HFFc6 (cell line): ENCODE results near the gene NECAB3. TPM values are rescaled to one million over a fixed set of nuclear protein-coding genes. Genes with fewer than 3 reads are reported as not detected.
"Not testable (repeated sequence)": the region's sequence is repeated elsewhere in the genome, so short reads cannot be mapped to it uniquely, and the experiment has no call there.

Source experiments
- DNase-seq: peaks from one replicate; pipeline ENCODE4 v3.0.0-alpha.2; 2018
- H3K27ac Mint-ChIP-seq: 2 replicates; pipeline ENCODE4 v1.8.0; 2020; ENCODE audit warnings: mild to moderate bottlenecking, mixed read lengths
- H3K27me3 Mint-ChIP-seq: 2 replicates; pipeline ENCODE4 v1.8.0; 2021; ENCODE audit warnings: mild to moderate bottlenecking, moderate library complexity, mixed read lengths; ENCODE audit not compliant: insufficient read depth
- H3K36me3 Mint-ChIP-seq: 2 replicates; pipeline ENCODE4 v1.8.0; 2021; ENCODE audit warnings: low read depth, mixed read lengths
- H3K4me1 Mint-ChIP-seq: 2 replicates; pipeline ENCODE4 v1.8.0; 2020; ENCODE audit warnings: low read depth, mixed read lengths
- H3K4me3 Mint-ChIP-seq: 2 replicates; pipeline ENCODE4 v1.8.0; 2020; ENCODE audit warnings: mild to moderate bottlenecking, moderate library complexity, mixed read lengths
- H3K9me3 Mint-ChIP-seq: 2 replicates; pipeline ENCODE4 v1.8.0; 2020; ENCODE audit warnings: mild to moderate bottlenecking, mixed read lengths
- total RNA-seq, 6 experiments: library from RNA; stranded (reverse); fragmentation: NEBNext Ultra II Directional; extraction: Animal tissue kit (Norgen Biotek cat#: 25700); gene quantifications; 2 replicates in 1 of 6; 3 replicates in 5 of 6; pipeline ENCODE4 v1.2.3, GENCODE V29; 2021
- TF ChIP-seq, protein P1 (sequence below): fragments of 200-600 bp; sonication (generic); IDR thresholded peaks from 2 replicates; pipeline ENCODE4 v1.5.0; 2021; ENCODE audit warnings: antibody characterized with exemption, mild to moderate bottlenecking

The NECAB3 gene
- total RNA-seq, 6 experiments from 2014 or later = 24.9 to 30.0 (median 27.0) TPM

GRCh38 chr20:33636776-33637175 is 37.5 kb downstream of the NECAB3 start:
- no peaks in the 10 kb centered on the region for H3K9me3 Mint-ChIP-seq
- peaks cover 2% of the 10 kb centered on the region; the same call in 1 of the 2 replicates for H3K27me3 Mint-ChIP-seq
- no peak overlapping the region for H3K4me3 Mint-ChIP-seq
- 0 out of 2 replicates have a peak, but pooled peaks cover 11% of the 10 kb centered on the region for H3K36me3 Mint-ChIP-seq
- TF ChIP-seq, protein P1, sequence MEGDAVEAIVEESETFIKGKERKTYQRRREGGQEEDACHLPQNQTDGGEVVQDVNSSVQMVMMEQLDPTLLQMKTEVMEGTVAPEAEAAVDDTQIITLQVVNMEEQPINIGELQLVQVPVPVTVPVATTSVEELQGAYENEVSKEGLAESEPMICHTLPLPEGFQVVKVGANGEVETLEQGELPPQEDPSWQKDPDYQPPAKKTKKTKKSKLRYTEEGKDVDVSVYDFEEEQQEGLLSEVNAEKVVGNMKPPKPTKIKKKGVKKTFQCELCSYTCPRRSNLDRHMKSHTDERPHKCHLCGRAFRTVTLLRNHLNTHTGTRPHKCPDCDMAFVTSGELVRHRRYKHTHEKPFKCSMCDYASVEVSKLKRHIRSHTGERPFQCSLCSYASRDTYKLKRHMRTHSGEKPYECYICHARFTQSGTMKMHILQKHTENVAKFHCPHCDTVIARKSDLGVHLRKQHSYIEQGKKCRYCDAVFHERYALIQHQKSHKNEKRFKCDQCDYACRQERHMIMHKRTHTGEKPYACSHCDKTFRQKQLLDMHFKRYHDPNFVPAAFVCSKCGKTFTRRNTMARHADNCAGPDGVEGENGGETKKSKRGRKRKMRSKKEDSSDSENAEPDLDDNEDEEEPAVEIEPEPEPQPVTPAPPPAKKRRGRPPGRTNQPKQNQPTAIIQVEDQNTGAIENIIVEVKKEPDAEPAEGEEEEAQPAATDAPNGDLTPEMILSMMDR = no peak
- no peak overlapping the region for H3K27ac Mint-ChIP-seq
- DNase-seq = no peak
- no peaks in the 10 kb centered on the region for H3K4me1 Mint-ChIP-seq

- no peak overlapping the region for H3K27ac Mint-ChIP-seq
- peaks cover 13% of the 10 kb centered on the region; the same call in 1 of the 2 replicates for H3K36me3 Mint-ChIP-seq
- no peak overlapping the region for H3K4me3 Mint-ChIP-seq
- no peaks in the 10 kb centered on the region for H3K4me1 Mint-ChIP-seq
- no peak for DNase-seq
- H3K27me3 Mint-ChIP-seq = peaks cover 2% of the 10 kb centered on the region; the same call in 1 of the 2 replicates
- H3K9me3 Mint-ChIP-seq = no peaks in the 10 kb centered on the region
- TF ChIP-seq, protein P1 = no peak
Observed at GRCh38 chr20:33635341-33635740, 38.9 kb downstream of the NECAB3 start.

- not testable (repeated sequence) for H3K9me3 Mint-ChIP-seq, H3K4me3 Mint-ChIP-seq, DNase-seq, H3K36me3 Mint-ChIP-seq, H3K27me3 Mint-ChIP-seq, H3K27ac Mint-ChIP-seq, H3K4me1 Mint-ChIP-seq
Observed at GRCh38 chr20:33631910-33632309, 42.3 kb downstream of the NECAB3 start.

GRCh38 chr20:33630507-33630906 is 43.7 kb downstream of the NECAB3 start:
- Mint-ChIP-seq H3K4me3 (no peak overlapping the region), H3K9me3 (no peaks in the 10 kb centered on the region), H3K36me3 (peaks cover 11% of the 10 kb centered on the region; the same call in 1 of the 2 replicates), H3K4me1 (no peaks in the 10 kb centered on the region), H3K27ac (no peak overlapping the region), H3K27me3 (no peaks in the 10 kb centered on the region)
- DNase-seq = no peak
- TF ChIP-seq, protein P1 = no peak

- Mint-ChIP-seq H3K27me3 (no peaks in the 10 kb centered on the region), H3K9me3 (no peaks in the 10 kb centered on the region), H3K4me1 (no peaks in the 10 kb centered on the region), H3K36me3 (peaks cover 15% of the 10 kb centered on the region; the same call in 1 of the 2 replicates), H3K27ac (no peak overlapping the region), H3K4me3 (no peak overlapping the region)
- DNase-seq = no peak
- TF ChIP-seq, protein P1 = no peak
Observed at GRCh38 chr20:33629979-33630378, 44.2 kb downstream of the NECAB3 start.

DNA sequence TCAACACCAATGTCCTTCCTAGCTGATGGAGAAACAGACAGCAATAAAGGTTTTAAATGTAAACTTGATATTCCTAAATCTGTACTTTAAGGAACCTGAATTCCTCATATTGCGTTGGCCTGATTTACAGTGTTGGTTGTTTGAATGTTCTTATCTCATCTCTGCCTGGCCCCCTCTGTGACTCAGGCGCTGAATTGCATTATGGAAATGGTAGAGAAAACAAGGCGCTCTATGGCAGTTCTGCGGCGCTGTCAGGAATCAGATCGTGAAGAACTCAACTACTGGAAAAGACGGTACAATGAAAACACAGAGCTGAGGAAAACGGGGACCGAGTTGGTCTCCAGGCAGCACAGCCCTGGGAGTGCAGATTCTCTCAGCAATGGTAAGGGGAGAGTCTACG is 44.7 kb downstream of the NECAB3 start:
- TF ChIP-seq, protein P1 = no peak
- H3K4me3 Mint-ChIP-seq = no peak overlapping the region
- H3K9me3 Mint-ChIP-seq = no peaks in the 10 kb centered on the region
- H3K4me1 Mint-ChIP-seq = no peaks in the 10 kb centered on the region
- peaks cover 18% of the 10 kb centered on the region; the same call in 1 of the 2 replicates for H3K36me3 Mint-ChIP-seq
- no peaks in the 10 kb centered on the region for H3K27me3 Mint-ChIP-seq
- no peak for DNase-seq
- no peak overlapping the region for H3K27ac Mint-ChIP-seq
